Suppressor macrophage treated with lipopolysaccharide for 4 hours (primary cell): ENCODE data around the gene PAK1.
"Not testable (repeated sequence)": the region's sequence is repeated elsewhere in the genome, so short reads cannot be mapped to it uniquely, and the experiment has no call there.

Experiments
- DNase-seq: peaks from one replicate; pipeline ENCODE4 v3.0.0-alpha.2; 2020

Gene PAK1

DNA sequence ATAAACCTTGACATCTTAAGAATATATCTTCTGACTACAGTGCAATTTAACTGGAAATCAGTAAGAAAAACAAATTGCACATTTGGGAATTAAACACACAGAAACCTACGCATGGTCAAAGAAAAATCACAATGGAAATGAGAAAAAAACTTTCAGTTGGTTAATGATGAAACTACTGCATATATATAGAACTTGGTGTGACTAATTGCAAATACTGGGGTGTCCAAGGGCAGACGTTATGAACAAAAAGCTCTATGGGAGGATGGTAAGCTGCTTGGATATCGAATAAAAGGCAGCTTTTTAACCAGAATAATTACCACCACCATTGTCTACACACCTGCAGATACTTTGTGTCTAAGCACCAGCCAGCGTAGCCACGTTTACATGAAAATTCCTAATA is 173.2 kb downstream of the PAK1 start:
- DNase-seq: no peak

DNA sequence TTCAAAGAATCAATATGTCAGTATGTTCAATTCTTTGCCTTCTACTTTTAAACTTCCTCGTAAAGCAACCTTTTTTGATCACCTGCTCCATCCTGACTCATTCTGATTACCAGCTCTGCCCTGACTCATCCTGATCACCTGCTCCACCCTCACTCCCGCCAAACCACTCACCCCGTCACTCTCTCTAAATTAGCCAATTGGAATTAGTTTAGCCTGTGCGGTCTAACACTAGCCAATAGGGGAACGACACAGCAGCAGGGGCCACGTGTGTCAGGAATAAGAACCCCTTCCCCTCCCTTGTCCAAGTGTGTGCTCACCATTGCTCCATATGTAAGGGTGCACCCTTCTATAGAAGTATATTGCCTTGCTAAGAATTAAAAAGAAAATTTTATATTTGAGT is 173.9 kb downstream of the PAK1 start:
- not testable (repeated sequence) for DNase-seq

- DNase-seq: no peak
Measured at GRCh38 chr11:77299528-77299993, 174.3 kb downstream of the PAK1 start.

DNA sequence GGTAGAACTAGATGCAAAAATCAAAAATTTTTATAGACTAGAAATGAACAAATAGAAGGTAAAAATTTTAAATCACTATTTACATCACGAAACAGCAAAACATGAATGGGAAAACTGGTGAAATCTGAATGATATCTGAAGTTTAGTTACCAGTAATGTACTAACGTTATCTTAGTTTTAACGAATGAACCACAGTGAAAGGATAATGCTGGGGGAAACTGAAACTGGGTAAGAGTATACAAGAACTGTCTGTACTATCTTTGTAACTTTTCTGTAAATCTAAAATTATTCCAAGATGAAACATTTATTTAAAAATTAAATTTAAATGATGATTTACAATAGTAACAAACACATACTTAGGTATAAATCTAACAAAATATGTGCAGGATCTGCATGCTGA is 179.9 kb downstream of the PAK1 start:
- DNase-seq: no peak

DNA sequence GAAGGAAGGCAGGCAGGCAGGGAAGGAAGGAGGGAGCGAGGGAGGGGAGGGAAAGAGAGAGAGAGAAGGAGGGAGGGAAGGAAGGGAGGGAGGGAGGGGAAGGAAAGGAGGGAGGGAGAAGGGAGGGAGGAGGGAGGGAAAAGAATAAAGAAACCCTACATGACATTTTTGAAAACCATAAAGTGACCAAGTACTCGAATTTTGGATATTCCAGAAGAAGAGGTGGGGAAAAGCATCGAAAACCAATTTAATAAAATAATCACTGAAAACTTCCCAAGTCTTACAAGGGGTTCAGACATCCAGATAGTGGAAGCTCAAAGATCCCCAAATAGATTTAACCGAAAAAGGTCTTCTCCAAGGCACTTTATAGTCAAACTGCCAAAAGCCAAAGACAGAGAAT is 184.2 kb downstream of the PAK1 start:
- DNase-seq: no peak

- no peak for DNase-seq
Measured at GRCh38 chr11:77287615-77288273, 186.2 kb downstream of the PAK1 start.

DNA sequence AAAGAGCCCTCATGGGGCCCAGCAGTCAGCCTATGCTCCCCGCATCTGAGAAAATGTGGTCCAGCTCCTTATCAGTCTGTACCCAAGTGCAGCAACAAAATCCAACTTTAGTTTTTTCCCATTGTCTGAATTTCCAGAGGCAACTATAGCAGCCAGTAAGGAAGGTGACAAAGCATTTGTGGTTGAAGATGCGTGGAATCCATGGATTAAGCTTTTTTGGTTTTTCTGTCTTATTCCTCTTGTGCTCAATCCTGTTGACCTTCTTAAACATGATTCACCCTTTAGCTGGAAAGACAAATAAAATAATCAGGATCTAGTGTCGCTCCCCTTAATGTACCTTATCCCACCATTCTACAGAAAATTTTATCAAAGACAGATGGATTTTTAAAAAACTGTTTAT is 186.8 kb downstream of the PAK1 start:
- no peak for DNase-seq

GRCh38 chr11:77284476-77285468 is 189.1 kb downstream of the PAK1 start:
- DNase-seq: no peak

- DNase-seq: no peak
Measured at GRCh38 chr11:77283101-77283500, 190.8 kb downstream of the PAK1 start.

DNA sequence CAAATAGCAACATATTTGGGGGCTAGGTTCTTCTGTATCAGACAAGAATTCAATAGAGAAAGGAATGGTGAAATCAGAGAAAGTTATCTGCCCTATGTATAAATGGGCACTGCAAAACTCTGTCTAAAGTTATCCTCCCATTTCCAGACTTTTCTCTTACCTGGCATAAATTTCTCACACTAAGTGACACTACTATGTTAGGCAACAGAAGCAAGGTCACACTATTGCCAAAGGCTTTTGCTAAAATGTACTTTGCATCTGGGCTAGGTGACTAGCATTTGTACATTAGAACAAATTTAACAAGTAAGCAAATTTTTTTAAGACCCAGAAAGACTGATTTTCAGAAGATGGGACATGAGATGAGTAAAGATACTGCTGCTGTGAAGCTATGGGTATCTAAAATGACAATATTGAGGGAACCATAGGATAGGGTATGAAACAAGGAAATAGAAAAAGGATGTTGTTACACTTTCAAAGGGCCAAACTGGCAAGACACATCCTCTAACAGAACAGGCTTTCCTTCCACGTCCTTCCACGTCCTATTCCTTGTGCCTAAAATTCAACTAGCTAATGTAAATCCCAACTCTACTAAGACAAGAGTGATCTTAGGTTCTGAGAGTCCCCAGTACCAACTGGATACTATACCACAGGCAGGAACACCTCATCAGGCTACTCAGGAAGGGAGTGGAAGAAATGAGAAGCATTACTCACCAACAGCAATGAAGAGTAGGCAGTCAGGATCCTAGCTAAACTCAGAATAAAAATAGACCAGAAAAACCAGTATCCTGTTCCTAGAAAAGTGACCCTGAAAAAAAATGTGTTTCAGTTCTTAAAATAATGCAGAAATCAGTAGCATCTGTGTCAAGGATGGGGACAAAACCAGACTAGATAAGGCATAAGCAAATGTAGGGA is 195.0 kb downstream of the PAK1 start:
- peak; percentile 3 for DNase-seq

DNA sequence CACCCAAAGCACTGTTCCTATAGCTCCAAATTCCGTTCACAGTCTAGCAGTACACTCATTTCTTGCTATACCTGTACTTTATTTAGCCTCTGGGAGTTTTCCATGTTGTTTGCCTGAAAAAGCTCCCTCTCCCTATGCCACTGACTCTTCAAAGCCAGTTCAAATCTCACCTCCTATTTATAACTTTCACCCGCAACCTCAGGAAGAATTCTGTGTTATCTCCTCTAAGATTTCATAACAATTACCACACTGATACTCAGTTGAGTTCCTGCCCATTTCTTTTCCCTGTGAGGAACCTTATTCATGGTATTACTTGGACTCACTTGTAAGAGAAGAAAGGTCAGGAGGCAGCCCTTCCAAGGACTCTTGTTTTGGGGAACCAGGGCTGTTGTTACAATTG is 197.6 kb downstream of the PAK1 start:
- DNase-seq: no peak
